Transverse colon (tissue), 4 donors: ENCODE results near the gene LSM7. TPM values are rescaled to one million over a fixed set of nuclear protein-coding genes. Genes with fewer than 3 reads are reported as not detected.

Source experiments
- DNase-seq: peaks from one replicate; pipeline ENCODE4 v3.0.0-alpha.2; 2019
- H3K27ac ChIP-seq, 4 donors: fragments of 200-600 bp; sonication (generic); 2 replicates each; pipeline ENCODE4 v1.5.1; 2016 to 2018; ENCODE audit warnings: inconsistent platforms in 4 of 4
- H3K27me3 ChIP-seq: fragments of 200-600 bp; sonication (generic); 2 replicates; pipeline ENCODE4 v1.5.1; 2017; ENCODE audit warnings: inconsistent platforms
- H3K36me3 ChIP-seq, 4 donors: fragments of 200-600 bp; sonication (generic); 2 replicates each; pipeline ENCODE4 v1.5.1; 2017 to 2019; ENCODE audit warnings: inconsistent platforms in 4 of 4
- H3K4me1 ChIP-seq, 4 donors: fragments of 200-600 bp; sonication (generic); 2 replicates each; pipeline ENCODE4 v1.5.1; 2017 to 2020; ENCODE audit warnings: inconsistent platforms in 4 of 4
- H3K4me3 ChIP-seq, 4 donors: fragments of 200-600 bp; sonication (generic); 1 replicate in 1 of 4; 2 replicates in 3 of 4; pipeline versions ENCODE4 v1.5.1 to v1.6.1; 2017 to 2019; ENCODE audit warnings: inconsistent platforms in 4 of 4
- H3K9me3 ChIP-seq, 2 donors: fragments of 200-600 bp; sonication (generic); 2 replicates each; pipeline ENCODE4 v1.5.1; 2017 to 2019; ENCODE audit warnings: inconsistent platforms in 2 of 2
- CTCF ChIP-seq, 5 experiments: fragments of 200-600 bp in 3 of 5; fragments of 450-650 bp in 2 of 5; sonication (generic) in 3 of 5; IDR thresholded peaks; 1 replicate in 2 of 5; 2 replicates in 3 of 5; pipeline ENCODE4 v1.5.1; 2016 to 2017; ENCODE audit warnings: antibody characterized with exemption in 5 of 5, inconsistent platforms in 3 of 5, mild to moderate bottlenecking in 2 of 5, moderate library complexity in 1 of 5
- EP300 ChIP-seq: sonication (generic); formaldehyde crosslinking; IDR thresholded peaks from one replicate; pipeline ENCODE4 v1.6.1; 2017; ENCODE audit warnings: antibody characterized with exemption, low read depth
- POLR2A ChIP-seq: fragments of 450-650 bp; IDR thresholded peaks from one replicate; pipeline ENCODE4 v1.6.1; 2016; ENCODE audit warnings: antibody characterized with exemption, mild to moderate bottlenecking, moderate library complexity
- POLR2AphosphoS5 ChIP-seq, 3 donors: sonication (generic); formaldehyde crosslinking; IDR thresholded peaks; one replicate each; pipeline ENCODE4 v1.6.1; 2016; ENCODE audit warnings: antibody characterized with exemption in 3 of 3
- WGBS, 2 donors: methylation state at CpG; one replicate each; pipeline ENCODE4 v1.1.5; 2018; ENCODE audit warnings: low coverage in 1 of 2; 5-methylcytosine and 5-hydroxymethylcytosine counted together
- in situ Hi-C, 4 donors: fragments of 200-750 bp; cut with MboI; loops; one replicate each; pipeline versions ENCODE4 v1.15.0 to v1.15.1; 2017; ENCODE audit warnings: low sequenced_read_pairs in 3 of 4, low pct_ligation_motif_present in 1 of 4, low pct_unique_long_range_greater_than_20kb in 1 of 4
- intact Hi-C: fragments of 100-400 bp; cut with DNase I; formaldehyde crosslinking; loops from one replicate; pipeline ENCODE4 v1.15.1; 2023; ENCODE audit warnings: low total_unique reads
- total RNA-seq, 4 donors: library from RNA; depleted of rRNA; stranded (reverse); fragments of >200 nt; gene quantifications; one replicate each; pipeline ENCODE4 v1.1.0, GENCODE V29; 2016

LSM7 gene
- total RNA-seq, 4 donors from 2014 or later, result 62.9 to 151 (median 132) TPM

DNA sequence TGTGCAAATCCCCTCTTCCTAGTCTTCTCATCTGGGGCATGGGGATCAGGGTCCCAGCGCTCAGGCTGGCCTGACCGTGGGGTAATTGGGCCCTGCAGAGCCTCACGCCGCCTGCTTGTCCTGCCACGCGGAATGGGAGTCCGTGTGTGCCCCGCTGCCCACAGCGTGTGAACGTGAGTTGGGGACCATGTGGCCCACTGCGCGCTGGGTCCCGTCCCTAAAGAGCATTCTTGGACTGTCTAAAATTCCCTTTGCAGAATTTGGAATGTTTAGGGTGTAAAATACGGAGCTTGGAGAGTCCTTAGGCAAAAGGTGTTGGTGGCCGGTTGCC lies 34.5 kb upstream of the LSM7 start:
- no peaks in the 10 kb centered on the region for H3K9me3 ChIP-seq
- peaks cover 62% of the 10 kb centered on the region for H3K27me3 ChIP-seq
- TF ChIP-seq CTCF (IDR thresholded peaks at IDR 0.05), result no peak
- TF ChIP-seq EP300, result no peak
- no peak for TF ChIP-seq POLR2AphosphoS5 (IDR thresholded peaks at IDR 0.05)
- no peak for TF ChIP-seq POLR2A
- no peak overlapping the region for H3K4me3 ChIP-seq
- intact Hi-C loops, result no loop called here
- peaks cover 0 to 4% (median 0%) of the 10 kb centered on the region in 4 donors for H3K4me1 ChIP-seq
- in situ Hi-C loops, result no loop called here
- H3K27ac ChIP-seq, result no peak overlapping the region
- H3K36me3 ChIP-seq, result no peaks in the 10 kb centered on the region
- DNase-seq, result no peak
- 76% methylated on average over 15 of the region's 15 CpGs; no CpG with 5 or more reads in 1 of the 2 donors for WGBS, 2 donors

DNA sequence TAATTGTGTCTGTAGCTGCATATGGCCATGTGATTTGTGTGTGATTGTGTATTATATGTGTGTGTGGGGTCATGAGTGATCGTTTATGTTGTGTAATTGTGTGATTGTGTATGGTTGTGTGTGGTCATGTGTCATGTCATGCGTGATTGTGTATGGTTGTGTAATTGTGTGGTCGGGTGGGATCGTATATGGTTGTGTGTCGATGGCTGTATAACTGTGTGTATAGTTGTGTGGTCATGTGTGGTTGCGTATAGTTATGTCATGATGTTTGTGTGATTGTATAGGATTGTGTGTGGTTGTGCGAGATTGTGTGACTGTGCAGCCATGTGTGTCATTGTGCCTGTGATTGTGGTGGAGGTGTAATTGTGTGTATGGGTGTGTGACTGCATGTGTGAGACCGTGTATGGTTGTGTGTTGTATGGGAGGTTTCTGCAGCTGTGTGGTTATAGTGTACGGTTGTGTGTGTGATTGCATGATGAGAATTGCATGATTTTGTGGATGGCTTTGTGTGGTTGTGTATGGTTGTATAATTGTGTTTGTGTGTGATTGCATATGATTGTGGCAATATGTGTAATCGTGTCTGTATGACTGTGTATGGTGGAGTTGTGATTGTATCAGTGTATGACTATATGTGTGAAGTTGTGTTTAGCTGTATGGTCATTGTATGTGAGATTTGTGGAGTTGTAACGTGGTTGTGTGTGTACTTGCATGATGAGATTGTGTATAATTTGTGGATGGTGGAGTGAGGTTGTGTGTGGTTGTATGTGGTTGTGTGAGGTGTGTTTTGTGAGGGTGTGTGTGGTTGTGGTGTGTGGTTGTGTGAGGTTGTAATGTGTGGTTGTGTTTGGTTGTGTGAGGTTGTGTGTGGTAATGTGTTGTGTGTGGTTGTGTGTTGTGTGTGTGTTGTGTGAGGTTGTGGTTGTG lies 33.9 kb upstream of the LSM7 start:
- Histone ChIP-seq H3K9me3 (no peaks in the 10 kb centered on the region), H3K27me3 (peaks cover 62% of the 10 kb centered on the region), H3K36me3 (no peaks in the 10 kb centered on the region), H3K4me3 (no peak overlapping the region), H3K27ac (no peak overlapping the region), H3K4me1 (peaks cover 0 to 4% (median 0%) of the 10 kb centered on the region in 4 donors)
- intact Hi-C loops, result no loop called here
- WGBS, 2 donors, result 80 to 82% methylated on average over 9 to 11 of the region's 11 CpGs
- no peak for DNase-seq
- TF ChIP-seq POLR2A (no peak), EP300 (no peak), POLR2AphosphoS5 (IDR thresholded peaks at IDR 0.05) (no peak), CTCF (IDR thresholded peaks at IDR 0.05) (no peak)
- in situ Hi-C loops, result no loop called here

- intact Hi-C loops, result no loop called here
- no peak for DNase-seq
- H3K4me1 ChIP-seq, result peaks cover 0 to 4% (median 0%) of the 10 kb centered on the region in 4 donors
- H3K27ac ChIP-seq, result no peak overlapping the region
- in situ Hi-C loops, result no loop called here
- H3K4me3 ChIP-seq, result no peak overlapping the region
- 20% methylated on average over 23 of the region's 24 CpGs; no CpG with 5 or more reads in 1 of the 2 donors for WGBS, 2 donors
- no peak for TF ChIP-seq POLR2AphosphoS5 (IDR thresholded peaks at IDR 0.05)
- no peak for TF ChIP-seq POLR2A
- TF ChIP-seq CTCF (IDR thresholded peaks at IDR 0.05), result no peak
- TF ChIP-seq EP300, result no peak
- H3K36me3 ChIP-seq, result no peaks in the 10 kb centered on the region
- H3K9me3 ChIP-seq, result no peaks in the 10 kb centered on the region
- H3K27me3 ChIP-seq, result peaks cover 62% of the 10 kb centered on the region
Observed at GRCh38 chr19:2361246-2362045, 33.1 kb upstream of the LSM7 start.

DNA sequence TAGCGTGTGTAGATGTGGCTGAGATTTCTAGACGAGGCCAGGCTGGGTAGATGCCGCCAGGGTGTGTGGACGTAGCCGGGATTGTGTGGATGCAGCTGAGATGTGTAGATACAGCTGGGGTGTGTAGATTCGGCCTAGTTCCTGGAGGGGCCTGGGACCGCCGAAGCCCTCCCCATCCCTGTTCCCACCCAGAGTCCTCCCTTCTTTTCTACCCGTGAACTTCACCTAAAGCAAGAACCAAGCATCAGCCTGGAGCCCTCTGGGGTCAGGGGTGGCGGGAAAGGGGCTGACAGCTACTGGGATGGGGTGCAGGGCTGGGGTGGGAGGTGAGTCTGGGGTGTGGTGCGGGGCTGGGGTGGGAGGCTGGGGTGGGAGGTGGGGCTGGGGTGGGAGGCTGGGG lies 32.4 kb upstream of the LSM7 start:
- H3K27me3 ChIP-seq, result peaks cover 62% of the 10 kb centered on the region
- in situ Hi-C loops, result no loop called here
- 49 to 50% methylated on average over 1 to 9 of the region's 11 CpGs for WGBS, 2 donors
- H3K27ac ChIP-seq, result no peak overlapping the region
- peaks cover 0 to 4% (median 0%) of the 10 kb centered on the region in 4 donors for H3K4me1 ChIP-seq
- intact Hi-C loops, result no loop called here
- no peaks in the 10 kb centered on the region for H3K36me3 ChIP-seq
- H3K9me3 ChIP-seq, result no peaks in the 10 kb centered on the region
- H3K4me3 ChIP-seq, result no peak overlapping the region
- TF ChIP-seq CTCF (IDR thresholded peaks at IDR 0.05) (no peak), EP300 (no peak), POLR2A (no peak), POLR2AphosphoS5 (IDR thresholded peaks at IDR 0.05) (no peak)
- DNase-seq, result no peak
